HUES48 (cell line): ENCODE data around the gene CD300LF.
A peak's percentile ranks its signal among the peaks of the same experiment; 100 is the strongest.

Experiments
- H3K27ac ChIP-seq: one replicate; pipeline ENCODE4 v1.7.0; 2013; ENCODE audit warnings: low read depth, low read length, inconsistent platforms
- H3K27me3 ChIP-seq: 2 replicates; pipeline ENCODE4 v1.6.1; 2013; ENCODE audit warnings: mild to moderate bottlenecking, low read length; ENCODE audit not compliant: control insufficient read depth, insufficient read depth
- H3K36me3 ChIP-seq: 2 replicates; pipeline ENCODE4 v1.6.1; 2013; ENCODE audit warnings: low read length; ENCODE audit not compliant: control insufficient read depth, insufficient read depth
- H3K4me1 ChIP-seq: 2 replicates; pipeline ENCODE4 v1.6.1; 2013; ENCODE audit warnings: mild to moderate bottlenecking, low read length; ENCODE audit not compliant: control insufficient read depth, insufficient read depth
- H3K4me3 ChIP-seq: 2 replicates; pipeline ENCODE4 v1.5.1; 2013; ENCODE audit warnings: mild to moderate bottlenecking, low read depth, low read length
- H3K9ac ChIP-seq: 2 replicates; pipeline ENCODE4 v1.6.1; 2013; ENCODE audit warnings: mild to moderate bottlenecking, low read depth, low read length, moderate library complexity
- H3K9me3 ChIP-seq: 2 replicates; pipeline ENCODE4 v1.6.1; 2013; ENCODE audit warnings: low read length; ENCODE audit not compliant: control insufficient read depth, insufficient read depth

CD300LF gene

GRCh38 chr17:74686761-74687160 lies 26.0 kb downstream of the CD300LF start:
- H3K27me3 ChIP-seq, result no peaks in the 10 kb centered on the region
- no peak overlapping the region for H3K4me3 ChIP-seq
- no peaks in the 10 kb centered on the region for H3K36me3 ChIP-seq
- H3K27ac ChIP-seq, result no peak overlapping the region
- H3K9me3 ChIP-seq, result no peaks in the 10 kb centered on the region
- H3K4me1 ChIP-seq, result no peaks in the 10 kb centered on the region
- H3K9ac ChIP-seq, result no peak overlapping the region

GRCh38 chr17:74682471-74683190 lies 30.1 kb downstream of the CD300LF start:
- Histone ChIP-seq H3K4me3 (no peak overlapping the region), H3K27ac (no peak overlapping the region), H3K27me3 (no peaks in the 10 kb centered on the region), H3K4me1 (peaks cover 10% of the 10 kb centered on the region), H3K9ac (no peak overlapping the region), H3K36me3 (no peaks in the 10 kb centered on the region), H3K9me3 (no peaks in the 10 kb centered on the region)

- H3K9me3 ChIP-seq, result no peaks in the 10 kb centered on the region
- peaks cover 16% of the 10 kb centered on the region for H3K4me1 ChIP-seq
- H3K36me3 ChIP-seq, result no peaks in the 10 kb centered on the region
- no peaks in the 10 kb centered on the region for H3K27me3 ChIP-seq
- H3K9ac ChIP-seq, result no peak overlapping the region
- H3K27ac ChIP-seq, result no peak overlapping the region
- H3K4me3 ChIP-seq, result no peak overlapping the region
These were observed 30.7 kb downstream of the CD300LF start for GRCh38 chr17:74682028-74682427.

GRCh38 chr17:74680941-74681340 lies 31.8 kb downstream of the CD300LF start:
- Histone ChIP-seq H3K27ac (no peak overlapping the region), H3K27me3 (no peaks in the 10 kb centered on the region), H3K4me3 (no peak overlapping the region), H3K36me3 (no peaks in the 10 kb centered on the region), H3K4me1 (peaks cover 16% of the 10 kb centered on the region), H3K9ac (no peak overlapping the region), H3K9me3 (no peaks in the 10 kb centered on the region)

GRCh38 chr17:74680213-74680612 lies 32.5 kb downstream of the CD300LF start:
- H3K4me3 ChIP-seq, result no peak overlapping the region

GRCh38 chr17:74679374-74679773 lies 33.3 kb downstream of the CD300LF start:
- H3K9ac ChIP-seq, result no peak overlapping the region
- peaks cover 16% of the 10 kb centered on the region for H3K4me1 ChIP-seq
- no peak overlapping the region for H3K27ac ChIP-seq
- no peaks in the 10 kb centered on the region for H3K9me3 ChIP-seq
- no peaks in the 10 kb centered on the region for H3K36me3 ChIP-seq
- no peaks in the 10 kb centered on the region for H3K27me3 ChIP-seq
- H3K4me3 ChIP-seq, result no peak overlapping the region

More at GRCh38 chr17:74680213-74680612, 32.5 kb downstream of the CD300LF start:
- no peak overlapping the region for H3K27ac ChIP-seq
- no peaks in the 10 kb centered on the region for H3K27me3 ChIP-seq
- no peaks in the 10 kb centered on the region for H3K36me3 ChIP-seq
- no peaks in the 10 kb centered on the region for H3K9me3 ChIP-seq
- no peak overlapping the region for H3K9ac ChIP-seq
- H3K4me1 ChIP-seq, result peaks cover 16% of the 10 kb centered on the region

GRCh38 chr17:74678541-74678940 lies 34.2 kb downstream of the CD300LF start:
- H3K4me3 ChIP-seq, result no peak overlapping the region; the same call in 1 of the 2 replicates
- H3K9me3 ChIP-seq, result no peaks in the 10 kb centered on the region
- peaks cover 16% of the 10 kb centered on the region for H3K4me1 ChIP-seq
- no peak overlapping the region for H3K9ac ChIP-seq
- no peak overlapping the region for H3K27ac ChIP-seq
- H3K27me3 ChIP-seq, result peaks cover 4% of the 10 kb centered on the region; the same call in 1 of the 2 replicates
- H3K36me3 ChIP-seq, result no peaks in the 10 kb centered on the region

GRCh38 chr17:74677558-74678466 lies 34.9 kb downstream of the CD300LF start:
- Histone ChIP-seq H3K4me3 (no peak overlapping the region), H3K4me1 (peaks cover 16% of the 10 kb centered on the region), H3K9ac (no peak overlapping the region), H3K36me3 (no peaks in the 10 kb centered on the region), H3K9me3 (no peaks in the 10 kb centered on the region), H3K27ac (no peak overlapping the region), H3K27me3 (peaks cover 11% of the 10 kb centered on the region)

- Histone ChIP-seq H3K9ac (no peak overlapping the region), H3K36me3 (no peaks in the 10 kb centered on the region), H3K4me1 (no peaks in the 10 kb centered on the region), H3K27ac (no peak overlapping the region), H3K4me3 (peak overlapping the region; percentile 33), H3K27me3 (peaks cover 62% of the 10 kb centered on the region), H3K9me3 (no peaks in the 10 kb centered on the region)
These were observed 41.5 kb downstream of the CD300LF start for GRCh38 chr17:74671031-74671771.

- H3K27me3 ChIP-seq, result peaks cover 62% of the 10 kb centered on the region
- H3K4me3 ChIP-seq, result no peak overlapping the region
- H3K9me3 ChIP-seq, result no peaks in the 10 kb centered on the region
- no peaks in the 10 kb centered on the region for H3K4me1 ChIP-seq
- no peaks in the 10 kb centered on the region for H3K36me3 ChIP-seq
- no peak overlapping the region for H3K9ac ChIP-seq
- H3K27ac ChIP-seq, result no peak overlapping the region
These were observed 42.4 kb downstream of the CD300LF start for GRCh38 chr17:74670329-74670728.
